CD14-positive monocyte (primary cell): ENCODE data around the gene NSG1. TPM values are rescaled to one million over a fixed set of nuclear protein-coding genes. Genes with fewer than 3 reads are reported as not detected.
A peak's percentile ranks its signal among the peaks of the same experiment; 100 is the strongest.

ENCODE experiments used
- DNase-seq, 3 donors: peaks; one replicate each; pipeline ENCODE4 v3.0.0-alpha.2; 2011 to 2022
- H2AFZ ChIP-seq: 2 replicates; pipeline ENCODE4 v1.6.0; 2012; ENCODE audit warnings: mild to moderate bottlenecking, low read depth, low read length, inconsistent platforms; ENCODE audit not compliant: insufficient read depth, poor library complexity, severe bottlenecking
- H3K27ac ChIP-seq, 2 donors: 1 replicate in 1 of 2; 2 replicates in 1 of 2; pipeline ENCODE4 v1.5.1; 2012 to 2013; ENCODE audit warnings: low read length in 2 of 2, control low read depth in 1 of 2, inconsistent platforms in 1 of 2, low read depth in 1 of 2, mild to moderate bottlenecking in 1 of 2
- H3K27me3 ChIP-seq, 2 donors: one replicate each; pipeline versions ENCODE4 v1.6.0 to v1.6.1; 2011 to 2013; ENCODE audit warnings: low read length in 2 of 2; ENCODE audit not compliant: control insufficient read depth in 2 of 2, insufficient read depth in 2 of 2
- H3K36me3 ChIP-seq, 2 donors: replicated peaks in 1 of 2; 1 replicate in 1 of 2; 2 replicates in 1 of 2; pipeline versions ENCODE4 v1.5.1 to v1.6.1; 2012 to 2013; ENCODE audit warnings: low read length in 2 of 2, control low read depth in 1 of 2, inconsistent platforms in 1 of 2, mild to moderate bottlenecking in 1 of 2; ENCODE audit not compliant: insufficient read depth in 2 of 2, control insufficient read depth in 1 of 2
- H3K4me1 ChIP-seq, 2 donors: 1 replicate in 1 of 2; 2 replicates in 1 of 2; pipeline versions ENCODE4 v1.5.1 to v1.6.1; 2012 to 2013; ENCODE audit warnings: low read length in 2 of 2, control low read depth in 1 of 2, inconsistent platforms in 1 of 2, mild to moderate bottlenecking in 1 of 2, moderate library complexity in 1 of 2; ENCODE audit not compliant: insufficient read depth in 2 of 2, control insufficient read depth in 1 of 2
- H3K4me2 ChIP-seq: replicated peaks from 2 replicates; pipeline ENCODE3; 2012; ENCODE audit warnings: low read length, moderate library complexity, mild to moderate bottlenecking; ENCODE audit not compliant: poor library complexity, severe bottlenecking; ENCODE audit errors: extremely low read depth
- H3K4me3 ChIP-seq, 3 experiments: fragments of 200-600 bp in 1 of 3; sonication (generic) in 1 of 3; replicated peaks in 1 of 3; 1 replicate in 2 of 3; 2 replicates in 1 of 3; pipeline ENCODE4 v1.5.1; 2011 to 2013; ENCODE audit warnings: low read length in 3 of 3, mild to moderate bottlenecking in 3 of 3, control low read depth in 2 of 3, low read depth in 2 of 3, inconsistent platforms in 1 of 3, moderate library complexity in 1 of 3
- H3K79me2 ChIP-seq: 2 replicates; pipeline ENCODE4 v1.6.0; 2012; ENCODE audit warnings: mild to moderate bottlenecking, control low read depth, inconsistent platforms, low read length, moderate library complexity; ENCODE audit not compliant: insufficient read depth
- H3K9ac ChIP-seq: 2 replicates; pipeline ENCODE4 v1.6.0; 2017; ENCODE audit warnings: low read length, mild to moderate bottlenecking; ENCODE audit not compliant: insufficient read depth, poor library complexity, severe bottlenecking
- H3K9me3 ChIP-seq, 2 donors: replicated peaks in 1 of 2; 1 replicate in 1 of 2; 2 replicates in 1 of 2; pipeline versions ENCODE4 v1.5.1 to v1.6.1; 2012 to 2013; ENCODE audit warnings: low read length in 2 of 2, control low read depth in 1 of 2; ENCODE audit not compliant: control insufficient read depth in 1 of 2, insufficient read depth in 1 of 2
- H4K20me1 ChIP-seq: 2 replicates; pipeline ENCODE4 v1.6.0; 2012; ENCODE audit warnings: mild to moderate bottlenecking, low read length, control low read depth, moderate library complexity; ENCODE audit not compliant: insufficient read depth
- H3K27ac Mint-ChIP-seq, 7 donors: one replicate each; pipeline ENCODE4 v1.8.0; 2020; ENCODE audit warnings: mild to moderate bottlenecking in 7 of 7, mixed read lengths in 7 of 7, moderate library complexity in 6 of 7, inconsistent platforms in 2 of 7
- H3K27me3 Mint-ChIP-seq, 3 donors: one replicate each; pipeline ENCODE4 v1.8.0; 2021 to 2022; ENCODE audit warnings: low read depth in 3 of 3, mild to moderate bottlenecking in 3 of 3, mixed read lengths in 3 of 3, moderate library complexity in 3 of 3, inconsistent platforms in 1 of 3
- H3K36me3 Mint-ChIP-seq, 2 donors: one replicate each; pipeline ENCODE4 v1.8.0; 2020; ENCODE audit warnings: mixed read lengths in 2 of 2, inconsistent platforms in 1 of 2, mild to moderate bottlenecking in 1 of 2
- H3K4me1 Mint-ChIP-seq: one replicate; pipeline ENCODE4 v1.8.0; 2020; ENCODE audit warnings: mild to moderate bottlenecking, mixed read lengths
- H3K4me3 Mint-ChIP-seq, 2 donors: one replicate each; pipeline ENCODE4 v1.8.0; 2020; ENCODE audit warnings: mild to moderate bottlenecking in 2 of 2, mixed read lengths in 2 of 2, moderate library complexity in 1 of 2
- H3K9me3 Mint-ChIP-seq, 7 donors: one replicate each; pipeline ENCODE4 v1.8.0; 2020 to 2022; ENCODE audit warnings: mixed read lengths in 7 of 7, mild to moderate bottlenecking in 6 of 7, moderate library complexity in 6 of 7, inconsistent platforms in 2 of 7
- WGBS: methylation state at CpG from one replicate; pipeline ENCODE4 v1.1.5; 2013; ENCODE audit warnings: missing lambda C conversion rate; ENCODE audit not compliant: insufficient coverage; 5-methylcytosine and 5-hydroxymethylcytosine counted together
- intact Hi-C, 2 donors: fragments of 100-400 bp; cut with micrococcal nuclease; formaldehyde crosslinking; loops; one replicate each; pipeline versions ENCODE4 v1.15.0 to v1.15.1; 2023
- polyA plus RNA-seq, 3 donors: library from polyadenylated mRNA; depleted of rRNA in 1 of 3; unstranded in 2 of 3; stranded (reverse) in 1 of 3; fragments of 300-500 nt in 2 of 3; fragments of >200 nt in 1 of 3; fragmentation: Illumina TruSeq in 2 of 3; gene quantifications; 1 replicate in 2 of 3; 2 replicates in 1 of 3; pipeline ENCODE4 v1.2.3, GENCODE V29; 2012 to 2021
- TF ChIP-seq, protein P1 (sequence below): fragments of 200-600 bp; IDR thresholded peaks from one replicate; pipeline ENCODE4 v1.8.0; 2022; ENCODE audit warnings: antibody characterized with exemption, mild to moderate bottlenecking

Gene NSG1
- polyA plus RNA-seq, 3 donors, result 0.10 TPM; not detected in 2

DNA sequence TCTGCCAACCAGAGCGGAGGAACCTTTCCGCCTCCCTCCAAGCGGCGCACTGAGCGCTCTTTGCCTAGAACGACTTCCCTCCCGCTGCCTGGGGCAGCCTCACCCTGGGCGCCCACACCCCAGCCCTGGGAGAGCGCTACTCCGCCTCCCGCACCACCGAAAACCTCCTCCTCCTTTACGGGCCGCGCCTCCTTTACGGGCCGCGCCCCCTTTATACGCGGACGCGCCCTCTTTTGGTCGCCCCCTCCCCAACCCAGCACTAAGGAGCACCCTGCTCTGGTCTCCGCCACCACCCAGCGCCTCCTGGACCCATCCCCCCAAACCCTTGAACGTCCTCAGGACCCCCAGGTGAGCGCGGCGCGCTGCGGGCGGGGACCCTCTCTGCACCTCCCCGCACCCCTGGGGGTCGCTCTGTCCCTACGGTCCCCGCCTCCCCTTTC lies 586 bp upstream of the NSG1 start:
- H3K36me3 ChIP-seq, result no peaks in the 10 kb centered on the region
- H3K27ac ChIP-seq, result no peak overlapping the region
- H4K20me1 ChIP-seq, result no peaks in the 10 kb centered on the region
- TF ChIP-seq, protein P1, sequence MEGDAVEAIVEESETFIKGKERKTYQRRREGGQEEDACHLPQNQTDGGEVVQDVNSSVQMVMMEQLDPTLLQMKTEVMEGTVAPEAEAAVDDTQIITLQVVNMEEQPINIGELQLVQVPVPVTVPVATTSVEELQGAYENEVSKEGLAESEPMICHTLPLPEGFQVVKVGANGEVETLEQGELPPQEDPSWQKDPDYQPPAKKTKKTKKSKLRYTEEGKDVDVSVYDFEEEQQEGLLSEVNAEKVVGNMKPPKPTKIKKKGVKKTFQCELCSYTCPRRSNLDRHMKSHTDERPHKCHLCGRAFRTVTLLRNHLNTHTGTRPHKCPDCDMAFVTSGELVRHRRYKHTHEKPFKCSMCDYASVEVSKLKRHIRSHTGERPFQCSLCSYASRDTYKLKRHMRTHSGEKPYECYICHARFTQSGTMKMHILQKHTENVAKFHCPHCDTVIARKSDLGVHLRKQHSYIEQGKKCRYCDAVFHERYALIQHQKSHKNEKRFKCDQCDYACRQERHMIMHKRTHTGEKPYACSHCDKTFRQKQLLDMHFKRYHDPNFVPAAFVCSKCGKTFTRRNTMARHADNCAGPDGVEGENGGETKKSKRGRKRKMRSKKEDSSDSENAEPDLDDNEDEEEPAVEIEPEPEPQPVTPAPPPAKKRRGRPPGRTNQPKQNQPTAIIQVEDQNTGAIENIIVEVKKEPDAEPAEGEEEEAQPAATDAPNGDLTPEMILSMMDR, result no peak
- no peaks in the 10 kb centered on the region for H3K9me3 ChIP-seq
- peaks cover 64 to 78% (median 72%) of the 10 kb centered on the region in 3 donors for H3K27me3 Mint-ChIP-seq
- no peak overlapping the region for H3K9ac ChIP-seq
- no peak overlapping the region for H2AFZ ChIP-seq
- WGBS, result under 1% methylated on average over 36 of the region's 36 CpGs
- peaks cover 0 to 7% (median 2%) of the 10 kb centered on the region in 7 donors for H3K9me3 Mint-ChIP-seq
- H3K4me2 ChIP-seq, result no peak overlapping the region
- H3K27me3 ChIP-seq, result peaks cover 24 to 50% of the 10 kb centered on the region in 2 donors
- H3K27ac Mint-ChIP-seq, result no peak overlapping the region
- no peak for DNase-seq
- peaks cover 4% of the 10 kb centered on the region for H3K4me1 Mint-ChIP-seq
- no peaks in the 10 kb centered on the region for H3K4me1 ChIP-seq
- H3K79me2 ChIP-seq, result no peaks in the 10 kb centered on the region
- H3K4me3 ChIP-seq, result no peak overlapping the region
- H3K4me3 Mint-ChIP-seq, result peak overlapping the region in 1 of 2 donors; percentile 79
- H3K36me3 Mint-ChIP-seq, result no peaks in the 10 kb centered on the region
- intact Hi-C loops, result no loop called here

DNA sequence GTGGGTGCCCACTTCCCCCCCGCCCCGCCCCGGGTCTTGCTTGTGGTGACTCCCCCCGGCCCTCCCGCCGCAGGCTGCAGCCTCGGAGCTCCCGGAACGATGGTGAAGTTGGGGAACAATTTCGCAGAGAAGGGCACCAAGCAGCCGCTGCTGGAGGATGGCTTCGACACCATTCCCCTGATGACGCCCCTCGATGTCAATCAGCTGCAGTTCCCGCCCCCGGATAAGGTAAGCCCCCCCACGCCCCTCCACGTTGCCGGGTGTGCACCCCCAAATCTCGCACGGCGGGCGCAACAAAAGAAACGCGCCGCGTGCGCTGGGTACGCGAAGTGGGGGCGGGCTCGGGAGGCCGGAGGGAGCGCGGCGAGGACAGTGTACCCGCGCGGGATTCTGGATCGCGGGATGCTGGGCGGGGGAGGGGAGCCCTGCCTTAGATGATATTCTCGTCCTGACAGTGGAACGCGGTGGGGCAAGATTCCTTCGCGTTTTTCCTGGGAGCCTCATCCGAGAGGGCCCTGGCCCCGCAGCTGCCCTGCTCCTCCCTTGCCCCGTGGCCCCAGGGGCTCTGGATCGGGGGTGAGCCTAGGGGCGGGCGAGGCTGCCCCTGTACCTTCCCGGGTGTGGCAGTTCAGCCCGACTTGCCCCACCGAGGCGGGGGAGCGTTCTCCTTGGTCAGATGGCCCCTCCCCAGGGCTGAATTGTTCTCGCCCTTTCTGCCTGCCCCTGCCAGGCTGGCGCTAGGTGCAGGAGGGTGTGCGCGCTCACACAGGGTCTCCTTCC lies 819 bp downstream of the NSG1 start:
- no peaks in the 10 kb centered on the region for H3K36me3 Mint-ChIP-seq
- no peaks in the 10 kb centered on the region for H4K20me1 ChIP-seq
- peak overlapping the region in 1 of 2 donors; percentile 77 for H3K4me3 Mint-ChIP-seq
- intact Hi-C loops, result no loop called here
- H3K27ac ChIP-seq, result no peak overlapping the region
- peaks cover 4% of the 10 kb centered on the region for H3K4me1 Mint-ChIP-seq
- H2AFZ ChIP-seq, result no peak overlapping the region
- H3K27ac Mint-ChIP-seq, result no peak overlapping the region
- peaks cover 24 to 50% of the 10 kb centered on the region in 2 donors for H3K27me3 ChIP-seq
- no peaks in the 10 kb centered on the region for H3K9me3 ChIP-seq
- H3K4me1 ChIP-seq, result no peaks in the 10 kb centered on the region
- peaks cover 0 to 7% (median 2%) of the 10 kb centered on the region in 7 donors for H3K9me3 Mint-ChIP-seq
- H3K4me3 ChIP-seq, result no peak overlapping the region
- no peak for DNase-seq
- H3K36me3 ChIP-seq, result no peaks in the 10 kb centered on the region
- WGBS, result 2% methylated on average over 61 of the region's 62 CpGs
- TF ChIP-seq, protein P1, result no peak
- no peak overlapping the region for H3K4me2 ChIP-seq
- peaks cover 52 to 77% (median 66%) of the 10 kb centered on the region in 3 donors for H3K27me3 Mint-ChIP-seq
- no peak overlapping the region for H3K9ac ChIP-seq
- H3K79me2 ChIP-seq, result no peaks in the 10 kb centered on the region
